Astrocyte of the spinal cord (primary cell): ENCODE results near the gene CSTF1.
A peak's percentile ranks its signal among the peaks of the same experiment; 100 is the strongest.

ENCODE experiments used
- DNase-seq: peaks from one replicate; pipeline ENCODE4 v3.0.0; 2011; ENCODE audit warnings: low read depth, low spot score
- H3K4me3 ChIP-seq: 2 replicates; pipeline ENCODE4 v1.5.1; 2011; ENCODE audit warnings: low read depth, mild to moderate bottlenecking, low read length, moderate library complexity
- CTCF ChIP-seq: IDR thresholded peaks from 2 replicates; pipeline ENCODE4 v1.5.1; 2012; ENCODE audit warnings: low read depth, mild to moderate bottlenecking, low read length, inconsistent platforms
- in situ Hi-C: cut with HindIII; loops from 2 replicates; pipeline ENCODE4 v1.10.0; 2017; ENCODE audit warnings: low sequenced_read_pairs

Gene CSTF1

DNA sequence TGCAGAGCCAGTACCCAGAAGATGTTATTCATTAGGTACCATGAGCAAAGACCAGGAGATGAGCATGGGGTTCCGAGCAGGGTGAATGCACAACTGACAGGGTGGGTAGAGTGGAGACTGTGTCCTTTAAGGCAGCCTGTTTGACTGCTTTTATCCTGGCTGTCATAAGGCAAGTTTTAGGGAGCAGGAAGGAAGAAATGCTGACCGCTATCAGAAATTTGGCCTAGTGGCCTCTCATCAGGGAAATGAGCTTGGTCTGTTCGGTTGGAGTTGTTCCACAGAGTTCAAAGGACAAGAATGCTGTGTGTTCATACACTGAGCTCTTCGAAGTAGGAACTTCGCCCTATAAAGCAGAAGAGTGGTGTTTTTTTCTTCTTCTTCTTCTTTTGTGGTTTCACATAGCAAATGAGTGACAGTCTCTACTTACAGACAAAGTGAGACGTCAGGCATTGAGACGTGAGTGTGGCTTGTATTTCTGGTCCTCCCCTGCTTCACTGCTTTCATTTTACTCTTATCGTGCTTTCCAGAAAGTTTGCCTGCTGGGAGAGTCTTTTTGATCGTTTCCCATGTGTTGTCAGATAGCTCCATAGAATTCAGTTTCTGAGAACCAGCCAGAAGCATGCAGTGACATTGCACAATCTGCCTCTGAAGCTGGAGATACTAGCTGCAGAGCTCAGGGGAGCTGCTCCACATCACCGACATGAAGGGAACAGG lies 19.5 kb downstream of the CSTF1 start, which contains the start of gene CASS4:
CASS4 (plus strand) TSS at position 502 of the 714 bp plus-strand sequence; CDS start at position 701, 199 bp downstream.
- in situ Hi-C loops: no loop called here
- peak within 1 kb of the TSS; percentile 0 for H3K4me3 ChIP-seq
- TF ChIP-seq CTCF: no peak
- DNase-seq: peak; percentile 81

- in situ Hi-C loops: no loop called here
- DNase-seq: no peak
- no peak for TF ChIP-seq CTCF
- H3K4me3 ChIP-seq: peak overlapping the region; percentile 0
Observed at GRCh38 chr20:56412473-56412790, 20.0 kb downstream of the CSTF1 start.

GRCh38 chr20:56412949-56413348 lies 20.5 kb downstream of the CSTF1 start:
- no peak overlapping the region for H3K4me3 ChIP-seq
- in situ Hi-C loops: no loop called here
- no peak for TF ChIP-seq CTCF
- DNase-seq: no peak

GRCh38 chr20:56414842-56415765 lies 22.7 kb downstream of the CSTF1 start:
- in situ Hi-C loops: no loop called here
- TF ChIP-seq CTCF: no peak
- DNase-seq: peak; percentile 37
- no peak overlapping the region for H3K4me3 ChIP-seq

DNA sequence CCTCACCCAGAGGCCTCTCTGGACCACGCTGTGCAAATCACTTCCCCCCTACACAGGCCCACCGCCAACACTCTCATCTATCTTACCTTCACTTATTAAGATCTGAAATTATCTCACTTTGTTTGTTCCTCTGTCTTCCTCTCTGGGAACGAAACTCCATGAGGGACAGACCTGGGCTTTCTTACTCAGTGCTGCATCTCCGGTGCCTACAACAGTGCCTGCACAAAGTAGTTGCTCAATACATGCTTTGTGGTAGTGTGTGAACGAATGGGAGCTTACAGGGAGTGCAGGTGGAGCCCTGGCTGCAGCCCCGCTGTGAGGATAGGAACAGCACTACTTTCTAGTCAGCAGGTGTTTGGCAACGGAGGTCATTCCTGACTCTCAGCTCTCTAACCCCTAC lies 25.0 kb downstream of the CSTF1 start:
- TF ChIP-seq CTCF: no peak
- H3K4me3 ChIP-seq: no peak overlapping the region
- in situ Hi-C loops: no loop called here
- no peak for DNase-seq

- in situ Hi-C loops: no loop called here
- no peak for TF ChIP-seq CTCF
- H3K4me3 ChIP-seq: no peak overlapping the region
- DNase-seq: no peak
Observed at GRCh38 chr20:56417911-56418310, 25.5 kb downstream of the CSTF1 start.
